H7 (cell line): Measurements from ENCODE around the gene LIG3. TPM values are rescaled to one million over a fixed set of nuclear protein-coding genes. Genes with fewer than 3 reads are reported as not detected.

Source experiments
- total RNA-seq: library from RNA; depleted of rRNA; stranded (reverse); fragments of >200 nt; shearing (Covaris generic); gene quantifications from 2 replicates; pipeline ENCODE4 v1.2.3, GENCODE V29; 2014; rRNA removed

LIG3 gene
- total RNA-seq, 1 experiment from 2014 or later: 94.6 TPM

Other genes starting within 250 kb of the LIG3 start
- 0.48 and 2.3 TPM in 2 replicates for gene CCT6B, start 19.1 kb upstream of the LIG3 start, total RNA-seq
- gene ZNF830, start 19.0 kb upstream of the LIG3 start, total RNA-seq: 8.5 and 10.9 TPM in 2 replicates
- gene RFFL, start 83.2 kb downstream of the LIG3 start, total RNA-seq: 25.5 and 29.9 TPM in 2 replicates
- 8.0 and 8.6 TPM in 2 replicates for gene RAD51D, start 139.3 kb downstream of the LIG3 start, total RNA-seq
- gene FNDC8, start 141.1 kb downstream of the LIG3 start, total RNA-seq: 0.55 TPM in 1 of 2 replicates, not detected in the other
- gene NLE1, start 161.8 kb downstream of the LIG3 start, total RNA-seq: 61.7 and 70.6 TPM in 2 replicates
- gene UNC45B, start 167.3 kb downstream of the LIG3 start, total RNA-seq: 0.07 TPM in 1 of 2 replicates, not detected in the other
- not detected in 2 replicates for gene SLC35G3, start 213.9 kb downstream of the LIG3 start, total RNA-seq